ENCODE data around the gene IP6K2. TPM values are rescaled to one million over a fixed set of nuclear protein-coding genes. Genes with fewer than 3 reads are reported as not detected.
"Not testable (repeated sequence)": the region's sequence is repeated elsewhere in the genome, so short reads cannot be mapped to it uniquely, and the experiment has no call there.

Gene IP6K2
- total and polyA plus RNA-seq, 2 of the 13 experiments (the other 11 are each of a cell fraction or from before 2014, with no cell fraction given), result 85.5 to 112 TPM

GRCh38 chr3:48738144-48738536 lies 21.1 kb upstream of the IP6K2 start (continued):
- no peak for TF ChIP-seq TIGD3 (CRISPR knock-in tag; IDR thresholded peaks at IDR 0.05; ENCODE audit: borderline replicate concordance)
- TF ChIP-seq FOXM1 (CRISPR knock-in tag; IDR thresholded peaks at IDR 0.05), result no peak
- TF ChIP-seq SYNCRIP (IDR thresholded peaks at IDR 0.05; ENCODE audit: insufficient read depth, low read depth, low read length), result no peak

- BruUV-seq (replicated peaks); in situ Hi-C loops (cut with HindIII; ENCODE audit: extremely low pct_ligation_motif_present, low pct_unique_long_range_greater_than_20kb); H3K9ac ChIP-seq (ENCODE audit: insufficient read depth, low read depth, low read length); CTCF ChIA-PET (ENCODE audit: low intra/inter-chr PET ratio, low total read pairs); H3K27me3 ChIP-seq (ENCODE audit: control insufficient read depth in 1 of 2, insufficient read depth in 2 of 2, low read length in 2 of 2); H3K79me2 ChIP-seq (ENCODE audit: insufficient read depth, low read length); intact Hi-C loops (cut with micrococcal nuclease; ENCODE audit: unreplicated experiment); H4K20me1 ChIP-seq (ENCODE audit: insufficient read depth, low read length); DNase-seq (ENCODE audit: low spot score); H3K27ac ChIP-seq (ENCODE audit: extremely low read length, insufficient read depth, low read length); FAIRE-seq; H3K36me3 ChIP-seq (replicated peaks in 1 of 2; ENCODE audit: control insufficient read depth in 1 of 2, insufficient read depth in 2 of 2, low read length in 2 of 2); H3K9me3 ChIP-seq (ENCODE audit: low read length); H2AFZ ChIP-seq (ENCODE audit: low read length); TF ChIP-seq FOXP1 (IDR thresholded peaks at IDR 0.05); SOX6 (IDR thresholded peaks at IDR 0.05); NR2F6 (CRISPR knock-in tag; IDR thresholded peaks at IDR 0.05): not testable (repeated sequence)
- Histone ChIP-seq H3K4me2 (ENCODE audit: low read depth, low read length) (peak overlapping the region; percentile 75), H3K4me3 (replicated peaks in 1 of 3; ENCODE audit: insufficient read depth in 1 of 3, low read depth in 2 of 3, low read length in 3 of 3) (peak overlapping the region; percentile 11 to 37 (median 36); a peak in 5 of 6 replicates), H3K4me1 (ENCODE audit: insufficient read depth, low read length) (peaks cover 44% of the 10 kb centered on the region)
- WGBS (ENCODE audit: low lambda C conversion rate), result 2% methylated on average over 7 of the region's 8 CpGs
- POLR2A ChIA-PET, result interaction anchor here (0.6 to 1.3 kb wide), 2 partner anchors 18 to 611 kb away, joined by 4 read pairs; partner anchors contain the start of gene IP6K2
- ATAC-seq, result peak; percentile 33
- peak; percentile 34; the same call in 1 of the 2 replicates for TF ChIP-seq ONECUT2 (CRISPR knock-in tag; IDR thresholded peaks at IDR 0.05)
- peak; percentile 26; the same call in 1 of the 2 replicates for TF ChIP-seq ARID5B (CRISPR knock-in tag; IDR thresholded peaks at IDR 0.05)
- 0 out of 2 replicates have a peak, but pooled peaks have one; percentile 20 for TF ChIP-seq ZNF652 (CRISPR knock-in tag; IDR thresholded peaks at IDR 0.05; ENCODE audit: borderline replicate concordance, low read depth)
- peak; percentile 38; the same call in 1 of the 2 replicates for TF ChIP-seq FOXP1 (CRISPR knock-in tag; IDR thresholded peaks at IDR 0.05)
- peak; percentile 43; the same call in 1 of the 2 replicates for TF ChIP-seq ZGPAT (CRISPR knock-in tag; IDR thresholded peaks at IDR 0.05)
- TF ChIP-seq SOX5 (CRISPR knock-in tag; IDR thresholded peaks at IDR 0.05; ENCODE audit: borderline replicate concordance), result peak; percentile 46; the same call in 1 of the 2 replicates
- peak; percentile 68 for TF ChIP-seq RFX3 (CRISPR knock-in tag; IDR thresholded peaks at IDR 0.05)
- 0 out of 2 replicates have a peak, but pooled peaks have one; percentile 18 for TF ChIP-seq HDAC1 (CRISPR knock-in tag; IDR thresholded peaks at IDR 0.05)
- TF ChIP-seq GATAD2A (CRISPR knock-in tag; IDR thresholded peaks at IDR 0.05), result peak; percentile 16; the same call in 1 of the 2 replicates
- TF ChIP-seq RARA (CRISPR knock-in tag; IDR thresholded peaks at IDR 0.05), result peak; percentile 23; the same call in 1 of the 2 replicates
- peak; percentile 85 for TF ChIP-seq SOX6 (CRISPR knock-in tag; IDR thresholded peaks at IDR 0.05)
- 0 out of 2 replicates have a peak, but pooled peaks have one; percentile 14 for TF ChIP-seq NR2F6 (IDR thresholded peaks at IDR 0.05)
- peak; percentile 66 for TF ChIP-seq RFX1 (IDR thresholded peaks at IDR 0.05)
Observed at GRCh38 chr3:48735075-48735767, 18.2 kb upstream of the IP6K2 start.

All from HepG2 (cell line).